Natural killer cell treated with Interleukin-12 subunit alpha and Interleukin-12 subunit beta and Interleukin-15 and Interleukin-18, amount 100 ng/mL, for 72 hours (primary cell): ENCODE results near the gene RASA2. TPM values are rescaled to one million over a fixed set of nuclear protein-coding genes. Genes with fewer than 3 reads are reported as not detected.
"Not testable (repeated sequence)": the region's sequence is repeated elsewhere in the genome, so short reads cannot be mapped to it uniquely, and the experiment has no call there.

Experiments used
- ATAC-seq, 2 donors: fragments of 150-1000 bp; cut with Tn5 transposase in 1 of 2; sonication (Bioruptor Pico), chemical (Tn5 transposase) in 1 of 2; 2 replicates each; pipeline ENCODE4 v1.10.0; 2021
- DNase-seq: peaks from one replicate; pipeline ENCODE4 v3.0.0; 2022; ENCODE audit warnings: low spot score
- H3K27ac Mint-ChIP-seq, 2 donors: 1 replicate in 1 of 2; 2 replicates in 1 of 2; pipeline ENCODE4 v1.8.0; 2022; ENCODE audit warnings: mixed read lengths in 2 of 2, mild to moderate bottlenecking in 1 of 2, moderate library complexity in 1 of 2
- H3K27me3 Mint-ChIP-seq, 2 donors: 1 replicate in 1 of 2; 2 replicates in 1 of 2; pipeline ENCODE4 v1.8.0; 2022; ENCODE audit warnings: mixed read lengths in 2 of 2
- H3K36me3 Mint-ChIP-seq: one replicate; pipeline ENCODE4 v1.8.0; 2022; ENCODE audit warnings: mixed read lengths
- H3K4me1 Mint-ChIP-seq, 2 donors: 1 replicate in 1 of 2; 2 replicates in 1 of 2; pipeline ENCODE4 v1.8.0; 2022; ENCODE audit warnings: low read depth in 2 of 2, mixed read lengths in 2 of 2, mild to moderate bottlenecking in 1 of 2
- H3K4me3 Mint-ChIP-seq: one replicate; pipeline ENCODE4 v1.8.0; 2022; ENCODE audit warnings: mixed read lengths
- H3K9me3 Mint-ChIP-seq: 2 replicates; pipeline ENCODE4 v1.8.0; 2022; ENCODE audit warnings: mixed read lengths
- total RNA-seq, 2 donors: library from RNA; stranded (reverse); gene quantifications; one replicate each; pipeline ENCODE4 v1.2.3, GENCODE V29; 2022

Gene RASA2
- total RNA-seq, 2 donors from 2014 or later = 65.9 to 85.7 TPM

GRCh38 chr3:141521781-141522180 lies 35.0 kb downstream of the RASA2 start:
- Mint-ChIP-seq H3K27me3 (no peaks in the 10 kb centered on the region), H3K9me3 (peaks cover 3% of the 10 kb centered on the region), H3K27ac (peak overlapping the region; percentile 43 to 58), H3K4me3 (no peak overlapping the region), H3K4me1 (peaks cover 44 to 62% of the 10 kb centered on the region in 2 donors), H3K36me3 (peaks cover 45% of the 10 kb centered on the region)
- DNase-seq (no peak), ATAC-seq (no peak)

- DNase-seq (no peak), ATAC-seq (no peak)
- H3K9me3 Mint-ChIP-seq = no peaks in the 10 kb centered on the region
- peaks cover 46 to 60% of the 10 kb centered on the region in 2 donors for H3K4me1 Mint-ChIP-seq
- peaks cover 33% of the 10 kb centered on the region for H3K36me3 Mint-ChIP-seq
- peak overlapping the region in 1 of 2 donors; percentile 40 for H3K27ac Mint-ChIP-seq
- H3K27me3 Mint-ChIP-seq = no peaks in the 10 kb centered on the region
- H3K4me3 Mint-ChIP-seq = no peak overlapping the region
These were observed 37.0 kb downstream of the RASA2 start for GRCh38 chr3:141523615-141524375.

- Mint-ChIP-seq H3K27me3 (no peaks in the 10 kb centered on the region), H3K27ac (peak overlapping the region in 1 of 2 donors; percentile 40), H3K4me3 (no peak overlapping the region), H3K4me1 (peaks cover 41 to 56% of the 10 kb centered on the region in 2 donors), H3K9me3 (no peaks in the 10 kb centered on the region), H3K36me3 (peaks cover 26% of the 10 kb centered on the region)
- no peak for ATAC-seq
- no peak for DNase-seq
These were observed 38.2 kb downstream of the RASA2 start for GRCh38 chr3:141524988-141525387.

- Mint-ChIP-seq H3K4me1 (peaks cover 42 to 56% of the 10 kb centered on the region in 2 donors), H3K9me3 (no peaks in the 10 kb centered on the region), H3K36me3 (peaks cover 24% of the 10 kb centered on the region), H3K27me3 (no peaks in the 10 kb centered on the region), H3K4me3 (no peak overlapping the region), H3K27ac (peak overlapping the region; percentile 48 to 65)
- ATAC-seq (no peak), DNase-seq (no peak)
These were observed 39.0 kb downstream of the RASA2 start for GRCh38 chr3:141525814-141526213.

GRCh38 chr3:141526709-141527108 lies 39.9 kb downstream of the RASA2 start:
- Mint-ChIP-seq H3K27me3 (no peaks in the 10 kb centered on the region), H3K36me3 (peaks cover 19% of the 10 kb centered on the region), H3K4me3 (no peak overlapping the region), H3K9me3 (no peaks in the 10 kb centered on the region), H3K4me1 (peaks cover 37 to 52% of the 10 kb centered on the region in 2 donors), H3K27ac (peak overlapping the region; percentile 48 to 65)
- no peak for DNase-seq
- ATAC-seq = no peak

GRCh38 chr3:141528800-141529199 lies 42.0 kb downstream of the RASA2 start:
- H3K27ac Mint-ChIP-seq = peak overlapping the region in 1 of 2 donors; percentile 9
- no peaks in the 10 kb centered on the region for H3K9me3 Mint-ChIP-seq
- no peak overlapping the region for H3K4me3 Mint-ChIP-seq
- H3K27me3 Mint-ChIP-seq = no peaks in the 10 kb centered on the region
- no peak for ATAC-seq
- no peak for DNase-seq
- H3K4me1 Mint-ChIP-seq = peaks cover 35 to 55% of the 10 kb centered on the region in 2 donors
- peaks cover 17% of the 10 kb centered on the region for H3K36me3 Mint-ChIP-seq

- H3K36me3 Mint-ChIP-seq = peaks cover 20% of the 10 kb centered on the region
- no peaks in the 10 kb centered on the region for H3K27me3 Mint-ChIP-seq
- DNase-seq (no peak), ATAC-seq (no peak)
- H3K27ac Mint-ChIP-seq = peak overlapping the region in 1 of 2 donors; percentile 9
- H3K4me3 Mint-ChIP-seq = no peak overlapping the region
- H3K4me1 Mint-ChIP-seq = peaks cover 34 to 53% of the 10 kb centered on the region in 2 donors
- H3K9me3 Mint-ChIP-seq = no peaks in the 10 kb centered on the region
These were observed 42.4 kb downstream of the RASA2 start for GRCh38 chr3:141529256-141529655.

- Mint-ChIP-seq H3K27me3 (no peaks in the 10 kb centered on the region), H3K36me3 (peaks cover 20% of the 10 kb centered on the region), H3K4me1 (peaks cover 32 to 47% of the 10 kb centered on the region in 2 donors), H3K9me3 (no peaks in the 10 kb centered on the region), H3K27ac (peak overlapping the region; percentile 54 to 75), H3K4me3 (peak overlapping the region; percentile 8)
- DNase-seq (no peak), ATAC-seq (no peak)
These were observed 43.0 kb downstream of the RASA2 start for GRCh38 chr3:141529717-141530414.

GRCh38 chr3:141530415-141530768 lies 43.6 kb downstream of the RASA2 start:
- Mint-ChIP-seq H3K36me3 (peaks cover 24% of the 10 kb centered on the region), H3K27me3 (no peaks in the 10 kb centered on the region), H3K9me3 (peaks cover 1% of the 10 kb centered on the region), H3K27ac (peak overlapping the region; percentile 54 to 75), H3K4me3 (peak overlapping the region; percentile 8), H3K4me1 (peaks cover 30 to 43% of the 10 kb centered on the region in 2 donors)
- no peak for ATAC-seq
- DNase-seq = no peak

- ATAC-seq = no peak
- Mint-ChIP-seq H3K4me1 (peaks cover 23 to 38% of the 10 kb centered on the region in 2 donors), H3K27ac (peak overlapping the region in 1 of 2 donors; percentile 26)
These were observed 45.8 kb downstream of the RASA2 start for GRCh38 chr3:141532609-141533008.

GRCh38 chr3:141536017-141536416 lies 49.2 kb downstream of the RASA2 start:
- not testable (repeated sequence) for ATAC-seq, H3K27me3 Mint-ChIP-seq, DNase-seq, H3K9me3 Mint-ChIP-seq, H3K4me3 Mint-ChIP-seq
- peak overlapping the region in 1 of 2 donors; percentile 42 for H3K27ac Mint-ChIP-seq
- H3K4me1 Mint-ChIP-seq = peaks cover 24 to 43% of the 10 kb centered on the region in 2 donors
- peaks cover 34% of the 10 kb centered on the region for H3K36me3 Mint-ChIP-seq

More at GRCh38 chr3:141532609-141533008, 45.8 kb downstream of the RASA2 start:
- Mint-ChIP-seq H3K36me3 (peaks cover 31% of the 10 kb centered on the region), H3K27me3 (no peaks in the 10 kb centered on the region), H3K9me3 (peaks cover 4% of the 10 kb centered on the region), H3K4me3 (no peak overlapping the region)
- DNase-seq = no peak

- ATAC-seq = no peak
- no peak for DNase-seq
- Mint-ChIP-seq H3K36me3 (peaks cover 41% of the 10 kb centered on the region), H3K4me1 (peaks cover 30 to 49% of the 10 kb centered on the region in 2 donors), H3K27me3 (no peaks in the 10 kb centered on the region), H3K4me3 (no peak overlapping the region), H3K27ac (no peak overlapping the region), H3K9me3 (peaks cover 4% of the 10 kb centered on the region)
These were observed 51.0 kb downstream of the RASA2 start for GRCh38 chr3:141537856-141538255.

GRCh38 chr3:141538568-141539240 lies 51.9 kb downstream of the RASA2 start:
- peaks cover 30 to 52% of the 10 kb centered on the region in 2 donors for H3K4me1 Mint-ChIP-seq
- ATAC-seq (no peak), DNase-seq (no peak)
- H3K36me3 Mint-ChIP-seq = peaks cover 44% of the 10 kb centered on the region
- no peak overlapping the region for H3K4me3 Mint-ChIP-seq
- H3K27ac Mint-ChIP-seq = peak overlapping the region; percentile 3 to 58
- peaks cover 7% of the 10 kb centered on the region for H3K9me3 Mint-ChIP-seq
- H3K27me3 Mint-ChIP-seq = no peaks in the 10 kb centered on the region
